Measurements from ENCODE around the gene CCNDBP1.

The CCNDBP1 gene

GRCh38 chr15:43211224-43211735 is 26.1 kb downstream of the CCNDBP1 start:
- H3K27me3 ChIP-seq (replicated peaks; ENCODE audit: insufficient read depth, low read length): no peaks in the 10 kb centered on the region
- TF ChIP-seq EZH2phosphoT487 (IDR thresholded peaks at IDR 0.05; ENCODE audit: low read length) (no peak), CTCF (IDR thresholded peaks at IDR 0.05; ENCODE audit: low read length) (no peak)
- no peaks in the 10 kb centered on the region for H3K36me3 ChIP-seq (replicated peaks; ENCODE audit: insufficient read depth, low read length)
- no peaks in the 10 kb centered on the region for H3K9me3 ChIP-seq (replicated peaks; ENCODE audit: insufficient read depth, low read length)
- no peak overlapping the region for H3K27ac ChIP-seq (ENCODE audit: low read length)
- H3F3A ChIP-seq (ENCODE audit: insufficient read depth, low read length): no peaks in the 10 kb centered on the region
- no peaks in the 10 kb centered on the region for H3K9me2 ChIP-seq (replicated peaks; ENCODE audit: insufficient read depth, low read length)
- no peaks in the 10 kb centered on the region for H3K4me1 ChIP-seq (ENCODE audit: low read length)
- DNase-seq: no peak
- H3K4me2 ChIP-seq (ENCODE audit: low read depth, low read length): no peak overlapping the region
- no peak overlapping the region for H3K9ac ChIP-seq (ENCODE audit: low read length)
- no peaks in the 10 kb centered on the region for H3K79me2 ChIP-seq (ENCODE audit: low read length)
- H3K4me3 ChIP-seq (ENCODE audit: low read length): no peak overlapping the region
- H2AFZ ChIP-seq (ENCODE audit: low read length): no peak overlapping the region
- no peaks in the 10 kb centered on the region for H4K20me1 ChIP-seq (ENCODE audit: insufficient read depth, low read length)

GRCh38 chr15:43212299-43212698 is 27.1 kb downstream of the CCNDBP1 start:
- Histone ChIP-seq H3K9me2 (replicated peaks; ENCODE audit: insufficient read depth, low read length) (no peaks in the 10 kb centered on the region), H3K4me1 (ENCODE audit: low read length) (no peaks in the 10 kb centered on the region), H3K4me3 (ENCODE audit: low read length) (no peak overlapping the region), H3K27ac (ENCODE audit: low read length) (no peak overlapping the region), H3K9ac (ENCODE audit: low read length) (no peak overlapping the region), H3K4me2 (ENCODE audit: low read depth, low read length) (no peak overlapping the region), H3K79me2 (ENCODE audit: low read length) (no peaks in the 10 kb centered on the region), H3K9me3 (replicated peaks; ENCODE audit: insufficient read depth, low read length) (no peaks in the 10 kb centered on the region), H4K20me1 (ENCODE audit: insufficient read depth, low read length) (no peaks in the 10 kb centered on the region), H3F3A (ENCODE audit: insufficient read depth, low read length) (no peaks in the 10 kb centered on the region), H3K36me3 (replicated peaks; ENCODE audit: insufficient read depth, low read length) (no peaks in the 10 kb centered on the region), H2AFZ (ENCODE audit: low read length) (no peak overlapping the region), H3K27me3 (replicated peaks; ENCODE audit: insufficient read depth, low read length) (no peaks in the 10 kb centered on the region)
- TF ChIP-seq CTCF (IDR thresholded peaks at IDR 0.05; ENCODE audit: low read length): no peak
- no peak for TF ChIP-seq EZH2 (optimal IDR thresholded peaks at IDR 0.05; ENCODE audit: low read depth, low read length)
- no peak for TF ChIP-seq EZH2phosphoT487 (IDR thresholded peaks at IDR 0.05; ENCODE audit: low read length)
- no peak for DNase-seq

- TF ChIP-seq CTCF (IDR thresholded peaks at IDR 0.05; ENCODE audit: low read length): no peak
- no peak for TF ChIP-seq EZH2 (optimal IDR thresholded peaks at IDR 0.05; ENCODE audit: low read depth, low read length)
- Histone ChIP-seq H3K27me3 (replicated peaks; ENCODE audit: insufficient read depth, low read length) (no peaks in the 10 kb centered on the region), H3K4me1 (ENCODE audit: low read length) (no peaks in the 10 kb centered on the region), H3K9ac (ENCODE audit: low read length) (no peak overlapping the region), H4K20me1 (ENCODE audit: insufficient read depth, low read length) (no peaks in the 10 kb centered on the region), H3K4me2 (ENCODE audit: low read depth, low read length) (no peak overlapping the region), H2AFZ (ENCODE audit: low read length) (no peak overlapping the region), H3F3A (ENCODE audit: insufficient read depth, low read length) (no peaks in the 10 kb centered on the region), H3K79me2 (ENCODE audit: low read length) (no peaks in the 10 kb centered on the region), H3K27ac (ENCODE audit: low read length) (no peak overlapping the region), H3K4me3 (ENCODE audit: low read length) (no peak overlapping the region), H3K9me2 (replicated peaks; ENCODE audit: insufficient read depth, low read length) (no peaks in the 10 kb centered on the region), H3K9me3 (replicated peaks; ENCODE audit: insufficient read depth, low read length) (no peaks in the 10 kb centered on the region), H3K36me3 (replicated peaks; ENCODE audit: insufficient read depth, low read length) (no peaks in the 10 kb centered on the region)
- no peak for DNase-seq
These were observed 27.7 kb downstream of the CCNDBP1 start for GRCh38 chr15:43212951-43213350.

Measured in MM.1S (cell line).